ENCODE results near the gene TAP1.
"Not testable (repeated sequence)": the region's sequence is repeated elsewhere in the genome, so short reads cannot be mapped to it uniquely, and the experiment has no call there.

TAP1 gene

GRCh38 chr6:32887616-32888015 lies 34.1 kb upstream of the TAP1 start:
- no peak overlapping the region for H3K4me3 ChIP-seq (ENCODE audit: low read depth, low read length)
- no peak for DNase-seq (ENCODE audit: low read depth)
- no peak for TF ChIP-seq CTCF (IDR thresholded peaks at IDR 0.05; ENCODE audit: control insufficient read depth, extremely low read depth, insufficient read depth)

GRCh38 chr6:32886681-32887383 lies 33.3 kb upstream of the TAP1 start:
- DNase-seq (ENCODE audit: low read depth), result no peak
- no peak overlapping the region for H3K4me3 ChIP-seq (ENCODE audit: low read depth, low read length)
- no peak for TF ChIP-seq CTCF (IDR thresholded peaks at IDR 0.05; ENCODE audit: control insufficient read depth, extremely low read depth, insufficient read depth)

- no peak overlapping the region for H3K4me3 ChIP-seq (ENCODE audit: low read depth, low read length)
- peak; percentile 59 for TF ChIP-seq CTCF (IDR thresholded peaks at IDR 0.05; ENCODE audit: control insufficient read depth, extremely low read depth, insufficient read depth)
- peak; percentile 70 for DNase-seq (ENCODE audit: low read depth)
Measured at GRCh38 chr6:32885698-32886286, 32.3 kb upstream of the TAP1 start.

GRCh38 chr6:32883789-32884188 lies 30.3 kb upstream of the TAP1 start:
- H3K4me3 ChIP-seq (ENCODE audit: low read depth, low read length), result no peak overlapping the region
- no peak for TF ChIP-seq CTCF (IDR thresholded peaks at IDR 0.05; ENCODE audit: control insufficient read depth, extremely low read depth, insufficient read depth)
- DNase-seq (ENCODE audit: low read depth), result no peak

GRCh38 chr6:32882879-32883250 lies 29.4 kb upstream of the TAP1 start:
- no peak for DNase-seq (ENCODE audit: low read depth)
- TF ChIP-seq CTCF (IDR thresholded peaks at IDR 0.05; ENCODE audit: control insufficient read depth, extremely low read depth, insufficient read depth), result no peak
- no peak overlapping the region for H3K4me3 ChIP-seq (ENCODE audit: low read depth, low read length)

GRCh38 chr6:32880962-32881361 lies 27.5 kb upstream of the TAP1 start:
- DNase-seq (ENCODE audit: low read depth); H3K4me3 ChIP-seq (ENCODE audit: low read depth, low read length): not testable (repeated sequence)

- TF ChIP-seq CTCF (IDR thresholded peaks at IDR 0.05; ENCODE audit: control insufficient read depth, extremely low read depth, insufficient read depth), result no peak
- DNase-seq (ENCODE audit: low read depth), result no peak
- H3K4me3 ChIP-seq (ENCODE audit: low read depth, low read length), result no peak overlapping the region
Measured at GRCh38 chr6:32879691-32880090, 26.2 kb upstream of the TAP1 start.

All from LNCaP clone FGC (cell line).